Fibroblast of lung (primary cell): Measurements from ENCODE around the gene ATCAY.

Experiments used
- CTCF ChIP-seq, 2 donors: IDR thresholded peaks in 1 of 2; conservative IDR thresholded peaks in 1 of 2; 1 replicate in 1 of 2; 2 replicates in 1 of 2; pipeline ENCODE4 v1.5.1; 2011 to 2012; ENCODE audit warnings: low read length in 2 of 2, control low read depth in 1 of 2, inconsistent platforms in 1 of 2, low read depth in 1 of 2, mild to moderate bottlenecking in 1 of 2
- EZH2 ChIP-seq: IDR thresholded peaks from 2 replicates; pipeline ENCODE4 v1.5.1; 2012; ENCODE audit warnings: low read length, control low read depth, mild to moderate bottlenecking; ENCODE audit errors: missing control alignments

DNA sequence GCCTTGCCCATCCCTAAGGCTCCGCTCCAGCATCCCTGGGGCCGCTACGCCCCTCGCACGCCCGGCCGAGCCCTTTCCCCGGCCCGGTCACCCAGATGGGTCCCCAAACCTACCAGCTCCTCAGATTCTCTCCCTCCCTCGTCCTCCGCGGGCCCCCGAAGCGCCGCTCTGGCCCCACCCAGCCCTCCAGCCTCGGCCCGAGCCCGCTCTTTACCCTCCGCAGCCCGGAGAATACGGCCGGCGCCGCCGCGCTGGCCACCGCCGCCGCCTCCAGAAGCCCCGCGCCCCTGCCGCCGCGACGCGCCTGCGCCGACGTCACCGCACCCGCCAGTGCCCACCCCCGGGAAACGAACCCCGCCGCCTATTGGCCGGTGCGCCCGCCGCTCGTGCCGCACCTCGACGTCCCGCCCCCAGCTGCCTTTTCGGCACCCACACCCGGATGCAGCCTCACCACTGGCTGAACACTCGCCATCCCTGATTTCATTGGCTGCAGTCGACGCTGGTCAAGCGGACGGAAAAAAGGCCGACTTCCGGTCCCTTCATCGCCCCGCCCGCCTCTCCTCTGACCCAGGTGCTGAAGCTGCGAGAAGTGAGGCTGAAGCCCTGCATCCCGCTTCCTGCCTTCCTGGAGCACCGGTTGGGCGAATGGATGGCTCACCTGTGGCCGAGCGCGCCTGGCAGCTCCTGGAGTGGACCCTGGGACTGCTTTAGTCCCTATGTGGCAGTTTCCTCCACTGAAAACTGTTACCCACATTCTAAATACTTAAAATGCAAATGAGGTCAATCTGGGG is 90.5 kb downstream of the ATCAY start, which contains the start of gene DAPK3:
- TF ChIP-seq CTCF (conservative IDR thresholded peaks at IDR 0.05 in 1 of 2, IDR thresholded peaks at IDR 0.05 in 1 of 2; ENCODE audit: low read depth in 1 of 2, low read length in 2 of 2) (no peak), EZH2 (no peak)
